Measurements from ENCODE around the gene PCDH9.

The PCDH9 gene

GRCh38 chr13:67161176-67161575, 69.0 kb downstream of the PCDH9 start:
- DNase-seq (ENCODE audit: low spot score): no peak

GRCh38 chr13:67158903-67159302, 71.2 kb downstream of the PCDH9 start:
- no peak for DNase-seq (ENCODE audit: low spot score)

- DNase-seq (ENCODE audit: low spot score): no peak
Measured at GRCh38 chr13:67156723-67157060, 73.4 kb downstream of the PCDH9 start.

GRCh38 chr13:67155898-67156722, 74.0 kb downstream of the PCDH9 start:
- DNase-seq (ENCODE audit: low spot score): no peak

- no peak for DNase-seq (ENCODE audit: low spot score)
Measured at GRCh38 chr13:67152085-67152484, 78.1 kb downstream of the PCDH9 start.

GRCh38 chr13:67151652-67152051, 78.5 kb downstream of the PCDH9 start:
- DNase-seq (ENCODE audit: low spot score): no peak

- no peak for DNase-seq (ENCODE audit: low spot score)
Measured at GRCh38 chr13:67150608-67151007, 79.5 kb downstream of the PCDH9 start.

GRCh38 chr13:67148161-67148571, 82.0 kb downstream of the PCDH9 start:
- no peak for DNase-seq (ENCODE audit: low spot score)

- DNase-seq (ENCODE audit: low spot score): no peak
Measured at GRCh38 chr13:67147342-67148133, 82.6 kb downstream of the PCDH9 start.

GRCh38 chr13:67146523-67147130, 83.5 kb downstream of the PCDH9 start:
- DNase-seq (ENCODE audit: low spot score): no peak

GRCh38 chr13:67145950-67146349, 84.2 kb downstream of the PCDH9 start:
- no peak for DNase-seq (ENCODE audit: low spot score)

- DNase-seq (ENCODE audit: low spot score): no peak
Measured at GRCh38 chr13:67143544-67144115, 86.5 kb downstream of the PCDH9 start.

- no peak for DNase-seq (ENCODE audit: low spot score)
Measured at GRCh38 chr13:67140006-67140405, 90.1 kb downstream of the PCDH9 start.

GRCh38 chr13:67139551-67139950, 90.6 kb downstream of the PCDH9 start:
- no peak for DNase-seq (ENCODE audit: low spot score)

- no peak for DNase-seq (ENCODE audit: low spot score)
Measured at GRCh38 chr13:67138970-67139369, 91.2 kb downstream of the PCDH9 start.

- no peak for DNase-seq (ENCODE audit: low spot score)
Measured at GRCh38 chr13:67137044-67137735, 92.9 kb downstream of the PCDH9 start.

- no peak for DNase-seq (ENCODE audit: low spot score)
Measured at GRCh38 chr13:67136157-67136556, 94.0 kb downstream of the PCDH9 start.

GRCh38 chr13:67135356-67135755, 94.8 kb downstream of the PCDH9 start:
- no peak for DNase-seq (ENCODE audit: low spot score)

GRCh38 chr13:67134417-67135129, 95.6 kb downstream of the PCDH9 start:
- DNase-seq (ENCODE audit: low spot score): no peak

- DNase-seq (ENCODE audit: low spot score): no peak
Measured at GRCh38 chr13:67133476-67133875, 96.7 kb downstream of the PCDH9 start.

- no peak for DNase-seq (ENCODE audit: low spot score)
Measured at GRCh38 chr13:67131393-67131792, 98.7 kb downstream of the PCDH9 start.

Data from HuH-7 (cell line).